A549 (cell line): ENCODE results near the gene TFR2. TPM values are rescaled to one million over a fixed set of nuclear protein-coding genes. Genes with fewer than 3 reads are reported as not detected.
A peak's percentile ranks its signal among the peaks of the same experiment; 100 is the strongest.

Experiments
- ATAC-seq, 2 experiments: fragments of 200-7000 bp in 1 of 2; fragments of >200 bp in 1 of 2; cut with Nextera tagmentation in 1 of 2; cut with Tn5 transposase in 1 of 2; 3 replicates each; pipeline versions ENCODE4 v1.8.0 to v1.9.1; 2018 to 2020; ENCODE audit warnings: mild to moderate bottlenecking in 1 of 2, moderate library complexity in 1 of 2
- CTCF ChIA-PET: fragments of 300-600 bp; sonication (Branson Sonifier 250); formaldehyde crosslinking; extraction: SDS; loops from one replicate; lab custom pipeline; 2021; ENCODE audit warnings: antibody characterized with exemption, inconsistent platforms; lab: Yijun Ruan, JAX
- POLR2A ChIA-PET: fragments of 350-600 bp; formaldehyde crosslinking; extraction: SDS; loops from one replicate; lab custom pipeline; 2021; ENCODE audit warnings: antibody characterized with exemption, inconsistent platforms; lab: Yijun Ruan, JAX
- DNase-seq, 2 experiments: peaks; one replicate each; pipeline versions ENCODE4 v3.0.0 to v3.0.0-alpha.2; 2011 to 2016; ENCODE audit warnings: low read depth in 1 of 2, low spot score in 1 of 2
- FAIRE-seq: peaks from 2 replicates; lab custom pipeline; 2011; peaks lifted over from hg19 to GRCh38; lab: Jason Lieb, UNC
- H3K27ac ChIP-seq, 2 experiments: fragments of >200 bp; sonication (Bioruptor Twin); formaldehyde crosslinking; 3 replicates each; pipeline ENCODE4 v1.5.1; 2016 to 2017
- H3K4me1 ChIP-seq: fragments of >200 bp; sonication (Bioruptor Twin); formaldehyde crosslinking; 3 replicates; pipeline ENCODE4 v1.6.1; 2016
- H3K4me2 ChIP-seq: fragments of >200 bp; sonication (Bioruptor Twin); formaldehyde crosslinking; 3 replicates; pipeline ENCODE4 v1.6.1; 2016
- H3K4me3 ChIP-seq: fragments of >200 bp; sonication (Bioruptor Twin); formaldehyde crosslinking; 3 replicates; pipeline ENCODE4 v1.5.1; 2016
- H3K9me3 ChIP-seq: fragments of >200 bp; sonication (Bioruptor Twin); formaldehyde crosslinking; 3 replicates; pipeline ENCODE4 v1.6.1; 2016
- BCL3 ChIP-seq: fragments of >200 bp; sonication (Bioruptor Twin); formaldehyde crosslinking; IDR thresholded peaks from 3 replicates; pipeline ENCODE4 v1.6.1; 2016
- CBX8 ChIP-seq: fragments of 200-600 bp; sonication (generic); IDR thresholded peaks from 2 replicates; pipeline ENCODE4 v1.6.1; 2016
- EP300 ChIP-seq, 2 experiments: fragments of >200 bp; sonication (Bioruptor Twin); formaldehyde crosslinking; IDR thresholded peaks; 2 replicates in 1 of 2; 3 replicates in 1 of 2; pipeline ENCODE4 v1.6.1; 2016 to 2017
- HOXA7 ChIP-seq: fragments of 250-450 bp; sonication (Bioruptor Pico); IDR thresholded peaks from 2 replicates; pipeline ENCODE4 v1.5.0; 2020; ENCODE audit warnings: mild to moderate bottlenecking, moderate library complexity
- HOXB13 ChIP-seq: fragments of 250-450 bp; sonication (Bioruptor Pico); IDR thresholded peaks from 2 replicates; pipeline ENCODE4 v1.5.0; 2020; ENCODE audit warnings: low read depth, mild to moderate bottlenecking, moderate library complexity
- JUNB ChIP-seq: fragments of >200 bp; sonication (Bioruptor Twin); formaldehyde crosslinking; IDR thresholded peaks from 2 replicates; pipeline ENCODE4 v1.6.1; 2016
- KDM1A ChIP-seq: fragments of 200-600 bp; sonication (generic); IDR thresholded peaks from 2 replicates; pipeline ENCODE4 v1.6.1; 2016; ENCODE audit warnings: low read depth, mild to moderate bottlenecking
- MAZ ChIP-seq: fragments of 150-350 bp; IDR thresholded peaks from 2 replicates; pipeline ENCODE4 v1.6.1; 2014; ENCODE audit warnings: antibody characterized with exemption, low read depth, low read length, borderline replicate concordance
- RFX5 ChIP-seq: fragments of 450-650 bp; IDR thresholded peaks from 2 replicates; pipeline ENCODE4 v1.7.1; 2014; ENCODE audit warnings: antibody characterized with exemption, mild to moderate bottlenecking, moderate library complexity
- RNF2 ChIP-seq: fragments of 200-600 bp; sonication (generic); IDR thresholded peaks from 2 replicates; pipeline ENCODE4 v1.6.1; 2016; ENCODE audit warnings: low read depth, mild to moderate bottlenecking, antibody characterized with exemption, moderate library complexity, borderline replicate concordance
- SMC3 ChIP-seq: fragments of >200 bp; sonication (Bioruptor Twin); formaldehyde crosslinking; IDR thresholded peaks from 3 replicates; pipeline ENCODE4 v1.6.1; 2018; ENCODE audit warnings: inconsistent platforms
- SREBF2 ChIP-seq: fragments of 450-650 bp; IDR thresholded peaks from 2 replicates; pipeline ENCODE4 v1.6.1; 2014; ENCODE audit warnings: mild to moderate bottlenecking, moderate library complexity
- ZC3H11A ChIP-seq: fragments of 450-650 bp; IDR thresholded peaks from 2 replicates; pipeline ENCODE4 v1.6.1; 2014; ENCODE audit warnings: antibody characterized with exemption, mild to moderate bottlenecking
- ZNF302 ChIP-seq: fragments of 250-450 bp; sonication (Bioruptor Pico); IDR thresholded peaks from 2 replicates; pipeline ENCODE4 v1.9.0; 2021; ENCODE audit warnings: inconsistent platforms, mild to moderate bottlenecking, moderate library complexity
- WGBS: methylation state at CpG from one replicate; pipeline ENCODE4 v1.1.6; 2017; ENCODE audit errors: missing lambda C conversion rate; 5-methylcytosine and 5-hydroxymethylcytosine counted together
- polyA plus RNA-seq, 4 experiments: library from polyadenylated mRNA; depleted of rRNA in 3 of 4; stranded (reverse); fragments of >200 nt; fragmentation: RNase III in 1 of 4; extraction: RNeasy Plus Mini Kit Qiagen cat#74134 plus additional on column Dnase treatment in 1 of 4; gene quantifications; 2 replicates in 3 of 4; 3 replicates in 1 of 4; pipeline ENCODE4 v1.2.3, GENCODE V29; 2011 to 2017
- TF ChIP-seq, protein P1 (sequence below): IDR thresholded peaks from 2 replicates; pipeline ENCODE4 v1.6.1; 2012
- TF ChIP-seq, protein P2 (sequence below): fragments of >200 bp; sonication (Bioruptor Twin); formaldehyde crosslinking; IDR thresholded peaks from 3 replicates; pipeline ENCODE4 v1.5.1; 2016

The TFR2 gene
- polyA plus RNA-seq, 2 of the 4 experiments (the other 2 are of a cell fraction), result 1.1 to 2.5 TPM

- Histone ChIP-seq H3K4me2 (no peak within 1 kb of the TSS), H3K9me3 (no peaks in the 10 kb centered on the region), H3K27ac (no peak within 1 kb of the TSS; a peak in 1 of 6 replicates), H3K4me1 (peaks cover 9% of the 10 kb centered on the region; the same call in 1 of the 3 replicates), H3K4me3 (no peak within 1 kb of the TSS)
- no peak for FAIRE-seq
- ChIA-PET POLR2A (interaction anchor here (1.7 kb wide), 1 partner anchor 12 kb away, joined by 4 read pairs; the partner anchor contains the start of genes FBXO24 and LRCH4), CTCF (interaction anchor here (0.9 to 2.9 kb wide), 5 partner anchors 8 to 278 kb away, joined by 3 to 15 read pairs (median 3); partner anchors contain the start of genes POP7 and SLC12A9)
- WGBS, result 93% methylated on average over 55 of the region's 70 CpGs
- TF ChIP-seq, protein P1, sequence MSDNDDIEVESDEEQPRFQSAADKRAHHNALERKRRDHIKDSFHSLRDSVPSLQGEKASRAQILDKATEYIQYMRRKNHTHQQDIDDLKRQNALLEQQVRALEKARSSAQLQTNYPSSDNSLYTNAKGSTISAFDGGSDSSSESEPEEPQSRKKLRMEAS, result peak; percentile 51
- no peak for TF ChIP-seq JUNB
- TF ChIP-seq SMC3, result 0 out of 3 replicates have a peak, but pooled peaks have one; percentile 11
- TF ChIP-seq, protein P2, sequence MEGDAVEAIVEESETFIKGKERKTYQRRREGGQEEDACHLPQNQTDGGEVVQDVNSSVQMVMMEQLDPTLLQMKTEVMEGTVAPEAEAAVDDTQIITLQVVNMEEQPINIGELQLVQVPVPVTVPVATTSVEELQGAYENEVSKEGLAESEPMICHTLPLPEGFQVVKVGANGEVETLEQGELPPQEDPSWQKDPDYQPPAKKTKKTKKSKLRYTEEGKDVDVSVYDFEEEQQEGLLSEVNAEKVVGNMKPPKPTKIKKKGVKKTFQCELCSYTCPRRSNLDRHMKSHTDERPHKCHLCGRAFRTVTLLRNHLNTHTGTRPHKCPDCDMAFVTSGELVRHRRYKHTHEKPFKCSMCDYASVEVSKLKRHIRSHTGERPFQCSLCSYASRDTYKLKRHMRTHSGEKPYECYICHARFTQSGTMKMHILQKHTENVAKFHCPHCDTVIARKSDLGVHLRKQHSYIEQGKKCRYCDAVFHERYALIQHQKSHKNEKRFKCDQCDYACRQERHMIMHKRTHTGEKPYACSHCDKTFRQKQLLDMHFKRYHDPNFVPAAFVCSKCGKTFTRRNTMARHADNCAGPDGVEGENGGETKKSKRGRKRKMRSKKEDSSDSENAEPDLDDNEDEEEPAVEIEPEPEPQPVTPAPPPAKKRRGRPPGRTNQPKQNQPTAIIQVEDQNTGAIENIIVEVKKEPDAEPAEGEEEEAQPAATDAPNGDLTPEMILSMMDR, result peak; percentile 28
- no peak for ATAC-seq
- DNase-seq, result no peak
These were observed 67.5 kb downstream of the TFR2 start, which contains the start of gene SAP25 for GRCh38 chr7:100573691-100574361. Gene SAP25 (minus strand): TSS chr7:100573900. CDS start chr7:100573742, 158 bp downstream.

DNA sequence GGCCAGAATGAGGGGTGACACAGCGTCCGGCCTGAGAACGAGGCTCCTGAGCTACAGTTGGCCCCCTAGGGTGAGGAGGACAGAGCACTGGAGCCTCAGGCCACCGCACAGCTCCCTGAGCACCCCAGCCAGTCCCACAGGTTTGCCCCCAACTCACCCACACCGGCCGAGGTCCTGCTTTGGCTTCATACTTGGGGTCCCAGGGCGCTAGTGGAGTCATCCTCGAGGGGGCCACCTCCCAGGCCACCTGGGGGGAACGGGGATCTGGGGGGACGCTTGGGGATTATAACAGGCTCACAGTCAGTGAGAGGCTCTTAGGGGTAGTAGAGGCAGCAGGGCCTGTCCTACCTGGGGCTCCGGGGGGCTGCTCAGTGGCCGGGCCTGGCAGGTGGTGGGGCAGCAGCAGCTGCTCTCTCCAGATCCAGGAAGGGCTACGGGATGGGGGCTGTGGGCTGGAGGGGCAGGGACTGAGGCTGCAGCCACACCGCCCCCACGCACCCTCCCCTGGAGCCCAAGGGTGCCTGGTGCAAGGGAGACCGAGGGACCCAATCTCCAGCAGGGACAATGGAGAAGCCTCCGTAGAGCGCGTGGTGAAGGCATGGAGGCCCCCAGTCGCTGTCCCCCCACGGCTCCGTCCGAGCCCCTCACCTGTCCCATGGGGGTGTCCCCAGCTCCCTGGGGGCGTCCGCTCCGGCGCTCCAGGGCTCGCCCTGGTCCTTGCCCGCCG, 68.2 kb downstream of the TFR2 start:
- Histone ChIP-seq H3K4me1 (peaks cover 12% of the 10 kb centered on the region; the same call in 2 of the 3 replicates), H3K4me2 (no peak overlapping the region), H3K9me3 (no peaks in the 10 kb centered on the region), H3K27ac (no peak overlapping the region; a peak in 1 of 6 replicates), H3K4me3 (no peak overlapping the region)
- ChIA-PET CTCF (interaction anchor here (1.0 to 2.9 kb wide), 5 partner anchors 9 to 28 kb away, joined by 3 to 15 read pairs (median 4); no protein-coding TSS in a partner anchor), POLR2A (interaction anchor here (1.7 kb wide), 1 partner anchor 13 kb away, joined by 4 read pairs; the partner anchor contains the start of genes FBXO24 and LRCH4)
- no peak for TF ChIP-seq CBX8
- TF ChIP-seq BCL3, result no peak
- TF ChIP-seq HOXB13 (CRISPR knock-in tag), result no peak
- TF ChIP-seq, protein P2, result no peak
- no peak for TF ChIP-seq ZNF302 (CRISPR knock-in tag)
- no peak for TF ChIP-seq KDM1A
- no peak for TF ChIP-seq ZC3H11A
- no peak for TF ChIP-seq EP300 (IDR thresholded peaks at IDR 0.05)
- no peak for TF ChIP-seq RNF2
- TF ChIP-seq RFX5, result no peak
- TF ChIP-seq HOXA7 (CRISPR knock-in tag), result no peak
- TF ChIP-seq SREBF2, result no peak
- TF ChIP-seq SMC3, result no peak
- no peak for TF ChIP-seq JUNB
- no peak for TF ChIP-seq MAZ
- 95% methylated on average over 16 of the region's 30 CpGs for WGBS
- ATAC-seq (no peak), DNase-seq (no peak), FAIRE-seq (no peak)
